ENCODE results near the gene SLC6A8. TPM values are rescaled to one million over a fixed set of nuclear protein-coding genes. Genes with fewer than 3 reads are reported as not detected.

The SLC6A8 gene
- polyA plus RNA-seq, 2 of the 4 experiments (the other 2 are of a cell fraction): 2.0 to 6.1 TPM

DNA sequence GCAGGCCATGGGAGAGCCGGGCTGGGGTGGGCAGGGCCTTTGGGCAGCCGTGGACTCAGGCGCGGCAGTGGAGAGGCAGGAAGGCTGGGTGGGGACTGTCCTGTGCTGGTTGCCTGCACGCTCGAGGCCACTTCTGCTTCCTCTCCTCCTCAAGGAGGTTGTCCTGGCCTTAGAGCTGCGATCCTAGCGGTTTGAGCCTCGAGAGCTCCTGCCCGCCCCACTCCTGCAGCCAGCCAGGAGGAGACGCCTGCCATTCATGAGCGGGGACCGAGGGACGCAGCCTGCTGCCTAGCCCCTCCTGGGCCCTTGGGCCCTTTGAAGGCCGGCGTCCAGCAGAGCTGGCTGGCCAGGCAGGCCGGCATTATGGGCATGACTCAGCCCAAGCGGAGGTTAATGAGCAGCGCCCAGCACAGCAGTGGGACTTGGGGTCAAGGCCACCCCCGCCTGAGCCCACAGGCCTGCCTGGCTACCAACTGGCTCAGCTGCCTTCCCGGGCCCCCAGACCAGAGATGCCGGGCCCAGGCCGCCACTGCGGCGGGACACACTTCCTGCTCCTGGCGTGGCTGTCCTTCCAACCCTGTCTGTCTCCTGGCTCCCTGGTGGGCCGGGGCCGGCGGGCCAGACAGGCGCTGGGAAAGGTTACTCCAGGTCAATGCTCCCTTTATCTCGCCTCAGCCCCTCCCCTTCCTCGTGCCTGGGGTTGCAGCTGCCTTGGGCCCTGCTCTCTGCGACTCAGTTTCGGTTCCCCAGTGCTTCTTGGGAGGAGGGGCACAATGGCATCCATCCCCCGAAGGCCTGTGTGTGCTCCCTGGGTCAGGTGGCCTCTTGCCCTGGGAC is 38.8 kb downstream of the SLC6A8 start:
- no peak for ATAC-seq
- DNase-seq (ENCODE audit: low read depth in 1 of 2, low spot score in 1 of 2): no peak
- POLR2A ChIA-PET: no interaction called here
- Histone ChIP-seq H3K4me2 (peak overlapping the region; percentile 37; the same call in 2 of the 3 replicates), H3K4me3 (no peak overlapping the region), H3K4me1 (peaks cover 25% of the 10 kb centered on the region), H3K9me3 (no peaks in the 10 kb centered on the region), H3K27ac (peak overlapping the region; percentile 35 to 84; a peak in 5 of 6 replicates)
- no peak for FAIRE-seq
- 75% methylated on average over 12 of the region's 35 CpGs for WGBS (ENCODE audit: missing lambda C conversion rate)
- CTCF ChIA-PET: interaction anchor here (0.8 to 1.5 kb wide), 3 partner anchors 18 to 55 kb away, joined by 3 to 6 read pairs (median 3); partner anchors contain the start of genes PLXNB3 and SRPK3
- TF ChIP-seq, protein P1, sequence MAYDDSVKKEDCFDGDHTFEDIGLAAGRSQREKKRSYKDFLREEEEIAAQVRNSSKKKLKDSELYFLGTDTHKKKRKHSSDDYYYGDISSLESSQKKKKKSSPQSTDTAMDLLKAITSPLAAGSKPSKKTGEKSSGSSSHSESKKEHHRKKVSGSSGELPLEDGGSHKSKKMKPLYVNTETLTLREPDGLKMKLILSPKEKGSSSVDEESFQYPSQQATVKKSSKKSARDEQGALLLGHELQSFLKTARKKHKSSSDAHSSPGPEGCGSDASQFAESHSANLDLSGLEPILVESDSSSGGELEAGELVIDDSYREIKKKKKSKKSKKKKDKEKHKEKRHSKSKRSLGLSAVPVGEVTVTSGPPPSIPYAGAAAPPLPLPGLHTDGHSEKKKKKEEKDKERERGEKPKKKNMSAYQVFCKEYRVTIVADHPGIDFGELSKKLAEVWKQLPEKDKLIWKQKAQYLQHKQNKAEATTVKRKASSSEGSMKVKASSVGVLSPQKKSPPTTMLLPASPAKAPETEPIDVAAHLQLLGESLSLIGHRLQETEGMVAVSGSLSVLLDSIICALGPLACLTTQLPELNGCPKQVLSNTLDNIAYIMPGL (CRISPR knock-in tag; IDR thresholded peaks at IDR 0.05; ENCODE audit: borderline replicate concordance): no peak
- TF ChIP-seq MAZ (IDR thresholded peaks at IDR 0.05; ENCODE audit: borderline replicate concordance, low read depth, low read length) (no peak), NR3C1 (IDR thresholded peaks at IDR 0.05) (no peak), TFCP2L1 (CRISPR knock-in tag; IDR thresholded peaks at IDR 0.05) (no peak), CHD4 (IDR thresholded peaks at IDR 0.05; ENCODE audit: borderline replicate concordance) (no peak), HOXA7 (CRISPR knock-in tag; IDR thresholded peaks at IDR 0.05) (no peak), JUN (IDR thresholded peaks at IDR 0.05) (no peak), SMC3 (IDR thresholded peaks at IDR 0.05) (no peak)
- TF ChIP-seq, protein P2, sequence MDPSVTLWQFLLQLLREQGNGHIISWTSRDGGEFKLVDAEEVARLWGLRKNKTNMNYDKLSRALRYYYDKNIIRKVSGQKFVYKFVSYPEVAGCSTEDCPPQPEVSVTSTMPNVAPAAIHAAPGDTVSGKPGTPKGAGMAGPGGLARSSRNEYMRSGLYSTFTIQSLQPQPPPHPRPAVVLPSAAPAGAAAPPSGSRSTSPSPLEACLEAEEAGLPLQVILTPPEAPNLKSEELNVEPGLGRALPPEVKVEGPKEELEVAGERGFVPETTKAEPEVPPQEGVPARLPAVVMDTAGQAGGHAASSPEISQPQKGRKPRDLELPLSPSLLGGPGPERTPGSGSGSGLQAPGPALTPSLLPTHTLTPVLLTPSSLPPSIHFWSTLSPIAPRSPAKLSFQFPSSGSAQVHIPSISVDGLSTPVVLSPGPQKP (IDR thresholded peaks at IDR 0.05; ENCODE audit: low read depth, low read length): no peak
- TF ChIP-seq, protein P3, sequence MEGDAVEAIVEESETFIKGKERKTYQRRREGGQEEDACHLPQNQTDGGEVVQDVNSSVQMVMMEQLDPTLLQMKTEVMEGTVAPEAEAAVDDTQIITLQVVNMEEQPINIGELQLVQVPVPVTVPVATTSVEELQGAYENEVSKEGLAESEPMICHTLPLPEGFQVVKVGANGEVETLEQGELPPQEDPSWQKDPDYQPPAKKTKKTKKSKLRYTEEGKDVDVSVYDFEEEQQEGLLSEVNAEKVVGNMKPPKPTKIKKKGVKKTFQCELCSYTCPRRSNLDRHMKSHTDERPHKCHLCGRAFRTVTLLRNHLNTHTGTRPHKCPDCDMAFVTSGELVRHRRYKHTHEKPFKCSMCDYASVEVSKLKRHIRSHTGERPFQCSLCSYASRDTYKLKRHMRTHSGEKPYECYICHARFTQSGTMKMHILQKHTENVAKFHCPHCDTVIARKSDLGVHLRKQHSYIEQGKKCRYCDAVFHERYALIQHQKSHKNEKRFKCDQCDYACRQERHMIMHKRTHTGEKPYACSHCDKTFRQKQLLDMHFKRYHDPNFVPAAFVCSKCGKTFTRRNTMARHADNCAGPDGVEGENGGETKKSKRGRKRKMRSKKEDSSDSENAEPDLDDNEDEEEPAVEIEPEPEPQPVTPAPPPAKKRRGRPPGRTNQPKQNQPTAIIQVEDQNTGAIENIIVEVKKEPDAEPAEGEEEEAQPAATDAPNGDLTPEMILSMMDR (IDR thresholded peaks at IDR 0.05): no peak

DNA sequence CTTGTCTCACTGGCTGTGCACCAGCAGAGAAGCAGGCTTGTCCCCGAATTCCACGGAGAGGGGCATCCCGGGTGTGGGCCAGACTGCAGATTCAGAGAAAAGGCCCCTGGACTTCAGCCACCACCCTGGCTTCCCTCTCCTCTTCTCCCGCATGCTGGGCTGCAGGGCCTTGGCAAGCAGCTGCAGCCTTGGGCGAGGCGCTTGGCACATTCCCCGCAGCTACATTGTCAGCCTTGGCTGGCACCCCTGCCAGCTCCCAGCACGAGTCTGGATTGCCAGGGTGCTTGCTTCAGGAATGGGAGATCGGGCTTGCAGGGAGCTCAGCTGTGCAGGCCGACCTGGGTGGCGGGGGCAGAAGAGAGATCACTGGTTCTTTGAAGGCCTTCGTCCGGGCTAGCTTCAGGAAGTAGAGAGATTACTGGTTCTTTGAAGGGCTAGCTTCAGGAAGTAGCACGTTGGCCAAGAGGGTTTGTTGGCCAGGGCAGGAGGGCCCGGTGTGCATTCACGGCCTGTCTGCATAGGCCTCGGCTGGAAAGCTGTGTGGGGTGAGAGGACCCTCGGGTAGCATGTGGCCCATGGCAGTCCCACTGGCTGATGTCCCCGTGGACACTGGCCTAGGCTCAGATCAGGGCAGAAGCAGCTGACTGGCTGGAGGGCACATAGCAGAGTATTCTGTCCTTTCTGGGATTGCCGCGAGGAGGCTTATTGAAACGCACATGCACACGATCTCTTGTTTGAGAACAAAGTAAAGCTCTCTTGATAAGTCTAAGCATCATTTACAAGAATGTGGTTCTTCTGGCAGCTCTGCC is 39.6 kb downstream of the SLC6A8 start:
- CTCF ChIA-PET: interaction anchor here (0.9 to 1.5 kb wide), 4 partner anchors 19 to 82 kb away, joined by 3 to 6 read pairs (median 4); partner anchors contain the start of genes PLXNB3 and SRPK3

More for the DNA sequence above, 39.6 kb downstream of the SLC6A8 start:
- DNase-seq (ENCODE audit: low read depth in 1 of 2, low spot score in 1 of 2) (no peak), ATAC-seq (no peak), FAIRE-seq (no peak)
- TF ChIP-seq MAFK (IDR thresholded peaks at IDR 0.05; ENCODE audit: partially characterized antibody): no peak
- no peak for TF ChIP-seq HDAC2 (IDR thresholded peaks at IDR 0.05)
- TF ChIP-seq ESRRA (IDR thresholded peaks at IDR 0.05; ENCODE audit: borderline replicate concordance, low read length): no peak
- TF ChIP-seq PHF8 (IDR thresholded peaks at IDR 0.05; ENCODE audit: borderline replicate concordance, low read depth): no peak
- TF ChIP-seq RARB (CRISPR knock-in tag; IDR thresholded peaks at IDR 0.05): no peak
- no peak for TF ChIP-seq JUN (IDR thresholded peaks at IDR 0.05)
- TF ChIP-seq BHLHE40 (IDR thresholded peaks at IDR 0.05; ENCODE audit: low read depth, low read length): no peak
- TF ChIP-seq KDM5A (IDR thresholded peaks at IDR 0.05): no peak
- no peak for TF ChIP-seq ZFP36 (IDR thresholded peaks at IDR 0.05; ENCODE audit: borderline replicate concordance, partially characterized antibody)
- no peak for TF ChIP-seq NPAS2 (CRISPR knock-in tag; IDR thresholded peaks at IDR 0.05; ENCODE audit: borderline replicate concordance)
- no peak for TF ChIP-seq FOXS1 (CRISPR knock-in tag; IDR thresholded peaks at IDR 0.05)
- TF ChIP-seq, protein P3 (IDR thresholded peaks at IDR 0.05): no peak
- no peak for TF ChIP-seq RAD21 (conservative IDR thresholded peaks at IDR 0.05 in 1 of 2, IDR thresholded peaks at IDR 0.05 in 1 of 2)
- no peak for TF ChIP-seq NFE2L2 (conservative IDR thresholded peaks at IDR 0.05; ENCODE audit: low read length)
- TF ChIP-seq ZSCAN20 (CRISPR knock-in tag; IDR thresholded peaks at IDR 0.05): no peak
- TF ChIP-seq CBX2 (IDR thresholded peaks at IDR 0.05; ENCODE audit: borderline replicate concordance, low read depth): no peak
- no peak for TF ChIP-seq GATA3 (IDR thresholded peaks at IDR 0.05; ENCODE audit: borderline replicate concordance)
- no peak for TF ChIP-seq CEBPB (IDR thresholded peaks at IDR 0.05)
- no peak overlapping the region for H3K4me3 ChIP-seq
- POLR2A ChIA-PET: no interaction called here
- peaks cover 21% of the 10 kb centered on the region for H3K4me1 ChIP-seq
- 87% methylated on average over 10 of the region's 23 CpGs for WGBS (ENCODE audit: missing lambda C conversion rate)
- H3K27ac ChIP-seq: peak overlapping the region; percentile 35 to 84; a peak in 4 of 6 replicates
- no peaks in the 10 kb centered on the region for H3K9me3 ChIP-seq
- H3K4me2 ChIP-seq: peak overlapping the region; percentile 37; the same call in 2 of the 3 replicates

All from A549 (cell line).